HK-2 (cell line): ENCODE measurements around the gene GLIS1.

Source experiments
- DNase-seq: peaks from one replicate; pipeline ENCODE4 v3.0.0-alpha.2; 2018; ENCODE audit not compliant: unreplicated experiment

Gene GLIS1

GRCh38 chr1:53736290-53736689, 2.7 kb downstream of the GLIS1 start:
- no peak for DNase-seq

- no peak for DNase-seq
Observed at GRCh38 chr1:53735681-53736080, 3.3 kb downstream of the GLIS1 start.

GRCh38 chr1:53735261-53735660, 3.7 kb downstream of the GLIS1 start:
- no peak for DNase-seq

- DNase-seq = no peak
Observed at GRCh38 chr1:53734650-53735211, 4.2 kb downstream of the GLIS1 start.

- no peak for DNase-seq
Observed at GRCh38 chr1:53733975-53734649, 4.9 kb downstream of the GLIS1 start.

DNA sequence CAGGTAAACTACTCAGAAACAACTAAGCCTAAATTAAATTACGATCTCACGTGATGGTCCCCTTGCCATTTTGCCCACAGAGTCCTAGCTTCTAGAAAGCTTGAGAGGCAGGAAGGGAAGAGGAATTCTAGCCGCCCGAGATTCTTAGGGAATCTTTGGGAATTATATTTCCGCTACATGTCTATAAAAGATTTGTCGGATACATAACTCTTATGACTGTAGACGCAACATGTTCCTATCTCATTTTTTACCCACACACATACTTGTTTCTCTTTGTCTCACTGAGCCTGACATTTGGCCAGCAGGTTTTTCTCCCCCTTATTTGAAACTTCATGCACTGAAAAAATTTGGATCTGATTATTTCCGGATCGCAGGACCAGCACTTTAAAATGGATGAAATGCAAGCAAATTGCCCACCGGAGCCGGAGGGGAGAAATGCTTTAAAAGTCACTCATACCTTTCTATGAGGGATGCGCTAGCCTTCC, 5.5 kb downstream of the GLIS1 start:
- DNase-seq = no peak

DNA sequence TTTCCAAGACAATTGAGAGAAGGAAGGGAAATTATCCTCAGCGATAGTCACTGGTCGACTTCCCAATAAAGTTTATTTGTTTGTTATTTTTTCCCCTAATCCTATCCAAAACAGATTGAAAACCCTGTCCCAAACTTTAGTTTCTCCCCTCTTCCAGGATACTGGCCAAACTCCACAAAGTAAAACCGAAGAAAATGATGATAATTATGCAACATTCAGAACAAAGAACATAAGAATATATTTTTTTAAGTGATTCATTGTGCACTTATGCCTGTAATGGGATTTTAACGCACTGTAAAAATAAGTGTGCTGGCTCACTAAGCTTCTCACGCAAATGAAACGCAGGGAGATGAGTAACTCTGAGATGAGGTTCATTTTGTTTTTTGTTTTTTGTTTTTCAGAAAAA, 6.0 kb downstream of the GLIS1 start:
- DNase-seq = no peak

GRCh38 chr1:53732409-53732808, 6.6 kb downstream of the GLIS1 start:
- no peak for DNase-seq

GRCh38 chr1:53731779-53732305, 7.1 kb downstream of the GLIS1 start:
- DNase-seq = no peak

DNA sequence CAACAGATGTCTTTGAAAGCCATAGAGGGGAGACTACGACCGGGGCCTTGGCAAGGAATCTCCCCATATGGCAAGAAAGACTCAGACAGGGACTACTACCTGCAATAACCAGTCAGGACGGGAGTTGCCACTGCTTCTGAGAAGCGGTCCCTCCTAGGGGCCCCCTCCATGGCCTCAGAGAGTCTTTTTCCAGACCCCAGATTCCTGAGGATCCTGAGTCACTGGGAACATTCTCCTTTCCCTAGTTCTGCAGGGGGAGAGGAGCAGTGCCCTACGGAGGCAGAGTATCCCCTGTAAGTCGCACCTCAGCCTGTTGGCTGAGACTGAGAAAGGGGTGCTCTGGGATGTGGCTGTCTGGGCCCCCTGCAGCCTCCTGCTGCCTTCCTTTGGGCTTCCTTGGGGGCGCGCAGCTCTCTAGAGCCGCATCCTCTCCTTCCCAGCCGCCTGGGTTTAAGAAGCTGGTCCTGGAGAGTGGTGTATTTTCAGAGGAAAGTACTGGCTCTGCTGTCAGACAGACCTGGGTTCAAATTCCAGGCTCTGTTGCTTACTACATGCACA, 7.8 kb downstream of the GLIS1 start:
- no peak for DNase-seq

- DNase-seq = no peak
Observed at GRCh38 chr1:53730224-53730865, 8.6 kb downstream of the GLIS1 start.

DNA sequence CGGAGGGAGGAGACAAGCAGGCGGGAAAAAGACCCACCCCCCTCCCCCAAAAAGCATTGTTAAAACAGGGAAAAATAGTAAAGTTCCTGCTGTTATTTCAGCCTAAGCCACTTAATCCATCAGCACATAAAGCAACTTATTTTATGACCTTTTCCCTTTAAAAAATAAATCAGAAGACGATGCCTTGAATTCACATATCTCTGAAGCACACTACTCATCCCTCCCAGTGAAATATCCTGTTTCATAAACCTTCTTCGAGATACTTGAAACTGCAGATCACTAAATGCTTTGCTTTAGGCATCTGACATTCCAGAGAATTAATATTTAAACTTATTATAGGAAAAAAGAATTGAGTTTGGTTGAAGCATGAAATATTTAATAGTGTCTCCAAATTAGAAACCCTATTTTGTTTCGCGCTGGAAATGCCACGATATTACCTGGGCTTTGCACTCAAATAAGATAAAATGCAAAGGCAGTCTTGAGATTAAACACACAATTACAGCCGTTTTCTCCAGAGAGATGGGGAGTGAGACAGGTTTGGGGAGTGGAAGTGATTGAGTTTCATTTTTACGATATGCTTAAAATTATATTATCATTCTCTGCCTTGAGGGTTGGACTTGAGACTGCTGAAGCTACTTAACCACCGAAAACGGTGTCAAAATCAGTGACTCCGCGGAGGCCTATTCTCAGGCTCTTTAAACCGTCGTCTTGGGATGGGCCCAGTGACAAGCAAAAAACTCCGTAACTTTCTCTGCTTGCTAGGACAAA, 9.3 kb downstream of the GLIS1 start:
- DNase-seq = no peak

- DNase-seq = no peak
Observed at GRCh38 chr1:53728702-53729455, 10.1 kb downstream of the GLIS1 start.

DNA sequence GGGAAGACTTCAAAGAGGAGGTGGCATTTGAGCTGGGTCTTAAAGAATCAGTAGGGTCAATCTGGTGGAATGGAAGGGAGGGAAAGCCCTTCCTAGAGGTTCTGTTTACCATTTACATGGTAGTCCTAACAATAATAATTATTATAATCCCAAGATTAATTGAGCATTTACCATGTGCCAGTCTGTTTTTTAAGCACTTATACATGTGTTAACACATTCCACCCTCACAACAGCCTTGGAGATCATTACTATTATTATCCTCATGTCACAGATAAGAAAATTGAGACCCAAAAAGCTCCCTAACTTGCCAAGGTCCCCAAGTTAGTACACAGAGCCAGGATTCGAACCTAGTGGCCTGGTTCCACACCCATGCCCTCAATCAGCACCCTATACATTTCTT, 10.8 kb downstream of the GLIS1 start:
- no peak for DNase-seq

DNA sequence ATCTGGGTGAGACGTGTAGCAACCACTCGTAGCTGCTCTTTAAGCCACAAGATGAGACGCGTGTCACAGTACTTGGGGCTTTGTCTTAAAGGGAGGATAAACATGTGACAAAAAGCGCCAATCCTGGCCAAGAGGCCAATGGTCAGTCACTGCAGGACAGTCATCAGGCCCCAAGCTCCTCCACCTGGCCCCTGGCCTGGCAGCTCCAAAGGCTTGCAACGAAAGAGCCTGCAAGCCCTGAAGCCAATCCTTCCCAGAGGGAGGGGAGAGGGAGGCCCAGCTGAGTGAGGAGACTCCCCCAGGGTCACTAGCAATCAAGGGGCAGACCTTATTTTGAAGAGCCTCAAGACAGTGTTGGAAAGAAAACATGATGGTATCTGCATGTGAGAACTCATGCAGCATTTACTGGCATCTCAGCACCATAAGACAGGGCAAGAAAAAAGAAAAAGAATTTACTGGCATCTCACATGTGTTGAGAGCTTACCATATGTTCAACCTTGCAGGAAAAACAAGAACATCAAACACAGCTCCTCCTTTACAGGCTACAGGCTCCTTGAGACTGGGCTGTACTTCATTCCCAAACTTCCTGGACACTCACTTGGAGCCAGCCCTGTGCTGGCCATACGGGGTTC, 11.4 kb downstream of the GLIS1 start:
- DNase-seq = no peak

- no peak for DNase-seq
Observed at GRCh38 chr1:53726009-53726600, 12.9 kb downstream of the GLIS1 start.

- no peak for DNase-seq
Observed at GRCh38 chr1:53725238-53725689, 13.7 kb downstream of the GLIS1 start.

DNA sequence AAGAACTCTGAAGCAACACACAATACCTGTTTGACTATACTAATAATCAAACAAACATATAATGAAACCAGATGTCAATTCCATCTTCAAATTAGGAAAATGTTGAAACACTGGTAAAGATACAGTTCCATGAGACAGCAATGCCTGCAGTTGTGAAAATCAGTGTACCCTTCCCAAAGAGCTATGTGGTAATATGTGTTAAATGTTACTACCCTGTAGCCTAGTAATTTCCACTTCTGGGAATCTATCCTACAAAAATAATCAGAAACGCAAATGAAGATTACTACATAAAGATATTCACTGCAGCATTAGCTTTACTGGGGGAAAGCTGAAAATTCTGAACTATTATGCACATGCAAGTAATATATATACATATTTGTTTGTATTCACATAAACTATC, 16.9 kb downstream of the GLIS1 start:
- DNase-seq = no peak

DNA sequence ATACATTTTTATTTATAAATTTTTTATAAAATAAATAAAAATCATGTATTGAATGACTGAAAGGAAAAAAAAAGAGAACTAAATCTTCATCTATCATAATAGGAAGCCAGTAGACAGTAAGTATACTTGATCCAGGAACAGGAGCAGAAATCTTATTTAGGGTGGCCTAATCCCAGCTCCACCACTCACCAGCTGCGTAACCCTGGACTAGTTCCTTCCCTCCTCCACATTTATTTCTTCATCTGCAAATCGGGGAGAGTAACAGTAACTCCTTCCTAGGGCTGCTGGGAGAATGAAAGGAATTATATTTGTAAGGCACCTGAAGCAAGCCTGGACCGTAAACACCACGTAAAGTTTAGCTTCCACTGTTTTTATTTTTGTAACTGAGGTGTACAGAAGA, 17.9 kb downstream of the GLIS1 start:
- no peak for DNase-seq

GRCh38 chr1:53719469-53719868, 19.5 kb downstream of the GLIS1 start:
- no peak for DNase-seq
